ENCODE results near the gene KRT15. TPM values are rescaled to one million over a fixed set of nuclear protein-coding genes. Genes with fewer than 3 reads are reported as not detected.

Gene KRT15
- total and polyA plus RNA-seq, 9 of the 15 experiments (the other 6 are each of a cell fraction or from before 2014, with no cell fraction given) = 0.28 to 4.4 (median 0.56) TPM

- TF ChIP-seq CLOCK (CRISPR knock-in tag; IDR thresholded peaks at IDR 0.05; ENCODE audit: borderline replicate concordance) (no peak), SRF (CRISPR knock-in tag; IDR thresholded peaks at IDR 0.05) (no peak), PATZ1 (CRISPR knock-in tag; IDR thresholded peaks at IDR 0.05; ENCODE audit: borderline replicate concordance) (no peak), BACH1 (tag; IDR thresholded peaks at IDR 0.05) (no peak), ZNF57 (CRISPR knock-in tag; IDR thresholded peaks at IDR 0.05) (no peak), THAP12 (CRISPR knock-in tag; IDR thresholded peaks at IDR 0.05) (no peak), ZBTB33 (CRISPR knock-in tag; IDR thresholded peaks at IDR 0.05) (no peak), MLLT1 (IDR thresholded peaks at IDR 0.05) (no peak), SMAD2 (IDR thresholded peaks at IDR 0.05; ENCODE audit: low read depth, low read length) (no peak), SMARCC2 (IDR thresholded peaks at IDR 0.05; ENCODE audit: low read depth) (no peak), OTX1 (CRISPR knock-in tag; IDR thresholded peaks at IDR 0.05) (no peak), ZNF395 (CRISPR knock-in tag; IDR thresholded peaks at IDR 0.05) (no peak), RFX5 (IDR thresholded peaks at IDR 0.05; ENCODE audit: low read depth, low read length) (no peak)
Observed at GRCh38 chr17:41527063-41528023, 8.7 kb upstream of the KRT15 start (continued).
